ENCODE results near the gene CLCN5.
"Not testable (repeated sequence)": the region's sequence is repeated elsewhere in the genome, so short reads cannot be mapped to it uniquely, and the experiment has no call there.

The CLCN5 gene

GRCh38 chrX:49995107-49995731, 72.8 kb downstream of the CLCN5 start:
- peak; percentile 54 for DNase-seq (ENCODE audit: low spot score)
- no peak for FAIRE-seq

GRCh38 chrX:49995795-49996455, 73.5 kb downstream of the CLCN5 start:
- no peak for FAIRE-seq
- peak; percentile 9 for DNase-seq (ENCODE audit: low spot score)

GRCh38 chrX:49996474-49996873, 74.1 kb downstream of the CLCN5 start:
- FAIRE-seq, result no peak
- no peak for DNase-seq (ENCODE audit: low spot score)

DNA sequence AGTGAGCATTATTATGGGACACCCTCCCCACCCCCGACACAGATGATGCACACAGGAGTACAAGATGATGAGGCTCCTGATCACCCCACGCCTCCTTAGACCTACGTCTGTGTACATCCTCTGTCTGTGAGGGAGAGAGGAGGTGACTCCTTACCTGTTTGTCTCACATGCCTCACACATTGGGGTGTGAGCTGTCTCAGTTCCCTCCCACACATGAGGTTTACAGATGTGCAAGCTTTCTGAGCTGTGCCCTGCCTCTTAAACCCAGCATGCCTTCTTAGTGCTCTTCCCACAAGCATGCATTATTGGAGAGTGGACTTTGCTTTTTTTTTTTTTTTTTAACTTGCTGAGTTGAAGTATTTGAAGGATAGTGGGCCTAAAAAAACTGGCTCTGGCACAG, 76.7 kb downstream of the CLCN5 start:
- DNase-seq (ENCODE audit: low spot score), result no peak
- no peak for FAIRE-seq

- no peak for FAIRE-seq
- DNase-seq (ENCODE audit: low spot score), result no peak
Measured at GRCh38 chrX:50000937-50001542, 78.6 kb downstream of the CLCN5 start.

DNA sequence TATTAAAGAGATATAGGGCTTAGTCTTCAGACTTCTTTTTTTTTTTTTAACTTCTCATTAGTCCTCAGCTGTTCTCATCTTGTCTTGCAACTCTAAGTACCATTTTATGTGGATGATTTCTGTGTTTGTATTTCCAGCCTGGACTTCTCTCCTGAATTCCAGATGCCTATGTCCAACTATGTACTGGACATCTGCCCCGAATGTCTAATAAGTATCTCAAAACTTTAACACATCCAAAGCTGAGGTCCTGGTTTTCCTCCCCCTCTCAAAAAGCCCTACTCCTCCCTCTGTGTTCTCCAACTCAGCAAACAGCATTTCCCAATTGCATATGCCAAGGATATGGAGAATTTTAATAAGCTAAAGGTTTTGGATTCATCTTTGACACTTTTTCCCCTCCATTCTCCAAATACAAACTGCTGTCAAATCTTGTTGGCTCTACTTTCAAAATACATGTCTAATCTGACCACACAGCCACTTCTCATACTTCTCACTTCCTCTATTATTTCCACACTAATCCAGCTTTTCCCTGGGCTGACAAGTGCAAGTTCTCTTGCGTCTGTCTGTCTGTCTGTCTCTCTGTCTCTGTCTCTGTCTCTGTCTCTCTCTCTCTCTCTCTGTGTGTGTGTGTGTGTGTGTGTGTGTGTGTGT, 79.8 kb downstream of the CLCN5 start:
- DNase-seq (ENCODE audit: low spot score) (no peak), FAIRE-seq (peak; percentile 60)

- DNase-seq (ENCODE audit: low spot score), result no peak
- no peak for FAIRE-seq
Measured at GRCh38 chrX:50003467-50003866, 81.1 kb downstream of the CLCN5 start.

GRCh38 chrX:50003927-50004326, 81.5 kb downstream of the CLCN5 start:
- FAIRE-seq, result no peak
- no peak for DNase-seq (ENCODE audit: low spot score)

DNA sequence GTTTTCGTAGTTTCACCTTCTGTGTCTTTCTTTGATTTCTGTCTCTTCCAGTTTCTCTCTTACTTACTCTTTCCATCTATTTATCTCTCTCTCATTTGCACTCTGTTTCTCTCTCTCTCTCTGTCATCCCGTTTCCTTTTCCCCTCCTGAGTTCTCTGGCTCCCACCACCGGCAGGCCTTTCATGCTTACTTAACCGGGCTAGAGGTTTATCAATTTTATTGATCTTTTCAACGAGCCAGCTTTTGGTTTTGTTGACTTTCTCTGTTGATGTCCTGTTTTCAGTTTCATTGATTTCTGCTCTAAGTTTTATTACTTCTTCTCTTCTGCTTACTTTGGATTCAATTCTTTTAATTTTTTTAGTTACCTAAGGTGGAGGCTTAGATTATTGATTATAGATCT, 103.2 kb downstream of the CLCN5 start:
- FAIRE-seq; DNase-seq (ENCODE audit: low spot score): not testable (repeated sequence)

- FAIRE-seq, result no peak
Measured at GRCh38 chrX:50035126-50035525, 112.7 kb downstream of the CLCN5 start.

GRCh38 chrX:50036426-50036825, 114.0 kb downstream of the CLCN5 start:
- DNase-seq (ENCODE audit: low spot score), result no peak
- no peak for FAIRE-seq

More at GRCh38 chrX:50035126-50035525, 112.7 kb downstream of the CLCN5 start:
- DNase-seq (ENCODE audit: low spot score), result no peak

DNA sequence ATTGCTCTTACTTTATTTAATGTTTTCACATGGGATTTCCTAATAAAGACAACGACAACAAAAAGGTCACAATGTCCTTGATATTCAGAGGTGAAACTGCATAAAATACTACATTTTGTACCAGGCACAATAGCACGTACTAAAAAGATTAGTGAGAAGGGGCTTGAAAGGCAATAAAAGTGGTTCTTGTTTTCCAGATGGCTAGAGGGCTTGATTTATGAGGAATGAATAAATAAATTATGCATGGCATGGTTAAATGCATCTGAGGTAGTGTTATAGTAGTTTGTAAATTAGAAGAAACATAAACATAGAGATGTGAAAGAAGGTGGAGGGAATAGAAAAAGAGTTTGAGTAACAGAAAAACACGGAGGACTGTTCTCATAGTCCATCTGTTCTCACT, 123.4 kb downstream of the CLCN5 start:
- FAIRE-seq, result no peak
- no peak for DNase-seq (ENCODE audit: low spot score)

GRCh38 chrX:50049228-50049627, 126.8 kb downstream of the CLCN5 start:
- no peak for FAIRE-seq
- no peak for DNase-seq (ENCODE audit: low spot score)

DNA sequence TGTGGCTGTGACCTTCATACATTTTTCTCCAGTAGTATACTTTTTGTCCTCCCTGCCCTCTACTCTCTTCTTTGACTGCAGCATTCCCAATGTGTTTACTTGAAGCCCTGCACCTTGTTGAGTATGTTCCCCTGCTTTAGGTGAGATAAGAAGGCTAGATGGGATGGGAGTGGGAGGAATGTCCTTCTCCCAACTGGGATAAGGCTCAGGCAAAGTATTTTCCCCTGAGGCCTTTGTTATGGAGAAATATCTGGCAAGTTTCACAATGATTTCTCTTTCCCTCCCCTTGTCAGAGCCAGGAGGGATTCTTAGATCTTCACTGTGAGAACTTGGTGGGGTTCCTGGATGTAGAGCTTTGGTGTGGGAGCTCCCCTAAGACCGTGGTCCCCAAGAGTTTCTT, 131.8 kb downstream of the CLCN5 start:
- DNase-seq (ENCODE audit: low spot score) (no peak), FAIRE-seq (no peak)

GRCh38 chrX:50066318-50066937, 144.0 kb downstream of the CLCN5 start:
- DNase-seq (ENCODE audit: low spot score), result no peak
- FAIRE-seq, result no peak

DNA sequence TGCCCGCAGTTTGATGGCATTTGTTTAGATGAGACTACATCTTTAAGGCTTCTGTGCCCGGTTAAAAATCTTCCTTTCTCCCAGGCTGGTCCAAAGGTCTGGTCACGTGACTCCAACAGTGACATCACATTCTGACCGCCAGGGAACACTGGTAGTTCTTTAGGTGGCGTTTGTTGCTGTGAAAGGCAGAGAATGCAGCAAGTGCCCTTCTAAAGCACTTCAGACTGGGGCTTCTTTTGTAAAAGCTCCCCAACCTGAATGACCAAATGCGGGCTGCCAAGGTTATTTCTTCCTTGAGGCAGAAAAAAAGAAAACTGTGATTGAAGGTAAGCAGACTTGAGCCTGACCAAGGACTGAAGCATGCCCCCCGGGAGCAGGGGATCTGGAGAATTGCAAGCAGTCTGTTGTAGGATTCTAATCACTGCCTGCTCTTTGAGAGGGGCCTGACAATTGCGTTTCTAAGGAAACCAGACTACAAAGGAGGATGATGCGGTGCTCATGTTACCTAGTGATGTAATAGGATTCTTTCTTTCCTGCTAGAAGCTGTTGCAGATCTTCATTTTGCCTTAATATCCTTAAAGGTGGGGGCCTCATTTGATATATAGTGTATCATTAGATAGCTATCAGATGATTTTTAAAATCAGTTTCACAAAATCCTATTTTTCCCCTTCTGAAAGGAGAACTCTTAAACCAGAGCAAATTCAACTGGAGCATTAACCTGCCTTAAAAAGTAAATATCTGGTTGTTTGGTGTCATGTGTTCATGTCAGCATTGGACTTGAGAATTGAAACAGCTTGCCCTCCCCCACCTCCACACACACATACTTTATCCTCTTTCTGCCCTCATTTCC, 145.3 kb downstream of the CLCN5 start:
- no peak for FAIRE-seq
- DNase-seq (ENCODE audit: low spot score), result no peak

- DNase-seq (ENCODE audit: low spot score), result no peak
- FAIRE-seq, result no peak
Measured at GRCh38 chrX:50068285-50068563, 145.8 kb downstream of the CLCN5 start.

- FAIRE-seq, result no peak
- DNase-seq (ENCODE audit: low spot score), result no peak
Measured at GRCh38 chrX:50068893-50069292, 146.5 kb downstream of the CLCN5 start.

GRCh38 chrX:50071494-50071893, 149.1 kb downstream of the CLCN5 start:
- DNase-seq (ENCODE audit: low spot score) (no peak), FAIRE-seq (no peak)

DNA sequence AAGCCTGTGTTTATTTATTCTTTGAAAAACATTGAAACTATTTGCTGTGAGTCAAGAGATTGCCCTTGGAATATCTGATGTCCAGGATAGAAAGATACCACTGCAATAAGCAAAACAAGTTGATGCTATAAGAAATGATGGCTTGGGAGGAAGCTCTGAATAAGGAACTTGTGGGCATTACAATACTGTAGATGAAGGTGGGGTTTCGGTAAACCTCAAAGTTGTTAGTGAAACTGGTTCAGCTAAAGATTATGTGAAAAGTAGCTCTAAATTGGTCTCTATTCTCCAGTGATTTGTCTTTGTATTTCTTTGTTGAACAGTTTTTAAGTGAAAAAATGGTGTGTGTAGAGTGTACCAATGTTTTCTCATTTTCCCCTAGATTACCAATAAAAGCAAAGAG, 149.7 kb downstream of the CLCN5 start:
- DNase-seq (ENCODE audit: low spot score) (no peak), FAIRE-seq (no peak)

- no peak for FAIRE-seq
- DNase-seq (ENCODE audit: low spot score), result no peak
Measured at GRCh38 chrX:50073601-50074000, 151.2 kb downstream of the CLCN5 start.
